Right lobe of liver (tissue), 6 donors: ENCODE measurements around the gene ZNF618. TPM values are rescaled to one million over a fixed set of nuclear protein-coding genes. Genes with fewer than 3 reads are reported as not detected.
A peak's percentile ranks its signal among the peaks of the same experiment; 100 is the strongest.

Source experiments
- ATAC-seq, 4 donors: fragments of 200-7000 bp; cut with Tn5 transposase; one replicate each; pipeline ENCODE4 v1.9.1; 2020; ENCODE audit warnings: mild to moderate bottlenecking in 4 of 4, moderate library complexity in 4 of 4
- DNase-seq, 3 donors: peaks; one replicate each; pipeline ENCODE4 v3.0.0-alpha.2; 2020
- H3K27ac ChIP-seq, 3 donors: fragments of 200-600 bp; one replicate each; pipeline ENCODE4 v1.8.0; 2022
- H3K27me3 ChIP-seq, 2 donors: fragments of 200-600 bp; one replicate each; pipeline ENCODE4 v1.8.0; 2022
- H3K36me3 ChIP-seq, 4 donors: fragments of 200-600 bp; sonication (generic) in 1 of 4; one replicate each; pipeline versions ENCODE4 v1.5.1 to v1.8.0; 2017 to 2022; ENCODE audit warnings: control low read depth in 1 of 4
- H3K4me1 ChIP-seq, 4 donors: fragments of 200-600 bp; sonication (generic) in 1 of 4; one replicate each; pipeline versions ENCODE4 v1.5.1 to v1.8.0; 2017 to 2022; ENCODE audit warnings: control low read depth in 1 of 4
- H3K4me3 ChIP-seq, 3 donors: fragments of 200-600 bp; one replicate each; pipeline ENCODE4 v1.8.0; 2022
- H3K9me3 ChIP-seq, 4 donors: fragments of 200-600 bp; sonication (generic) in 1 of 4; one replicate each; pipeline versions ENCODE4 v1.5.1 to v1.8.0; 2017 to 2022; ENCODE audit warnings: control low read depth in 1 of 4
- POLR2A ChIP-seq: fragments of 450-650 bp; IDR thresholded peaks from one replicate; pipeline ENCODE4 v1.6.1; 2017; ENCODE audit warnings: antibody characterized with exemption, mild to moderate bottlenecking
- WGBS: methylation state at CpG from one replicate; pipeline ENCODE4 v1.1.6; 2018; ENCODE audit warnings: low coverage, low lambda C conversion rate; ENCODE audit not compliant: insufficient coverage; ENCODE audit errors: missing lambda C conversion rate; 5-methylcytosine and 5-hydroxymethylcytosine counted together
- intact Hi-C, 2 donors: fragments of 100-400 bp; cut with DNase I; formaldehyde crosslinking; loops; one replicate each; pipeline versions ENCODE4 v1.11.2 to v1.14.1; 2022
- total RNA-seq, 6 experiments: library from RNA; depleted of rRNA in 2 of 6; stranded (reverse); fragments of >200 nt in 2 of 6; fragmentation: NEBNext Ultra II Directional in 3 of 6; extraction: Animal tissue kit (Norgen Biotek cat#: 25700) in 3 of 6; gene quantifications; one replicate each; pipeline versions ENCODE4 v1.1.0 to v1.2.4, GENCODE V29; 2016 to 2023
- TF ChIP-seq, protein P1 (sequence below), 4 donors: fragments of 200-600 bp in 3 of 4; fragments of 450-650 bp in 1 of 4; IDR thresholded peaks; one replicate each; pipeline versions ENCODE4 v1.5.1 to v1.8.0; 2016 to 2022; ENCODE audit warnings: antibody characterized with exemption in 4 of 4, mild to moderate bottlenecking in 2 of 4
- donor health status: DM: no; HTN: yes; CAD: no.
- donor health status: DM: no; HTN: no; CAD: no.
- donor health status: DM: no; HTN: no; CAD: no.
- donor health status: DM: no; HTN: yes; CAD: no.
- donor health status: DM: no; HTN: yes; CAD: no.

Gene ZNF618
- total RNA-seq, 6 experiments from 2014 or later, result 2.9 to 7.9 (median 6.0) TPM

DNA sequence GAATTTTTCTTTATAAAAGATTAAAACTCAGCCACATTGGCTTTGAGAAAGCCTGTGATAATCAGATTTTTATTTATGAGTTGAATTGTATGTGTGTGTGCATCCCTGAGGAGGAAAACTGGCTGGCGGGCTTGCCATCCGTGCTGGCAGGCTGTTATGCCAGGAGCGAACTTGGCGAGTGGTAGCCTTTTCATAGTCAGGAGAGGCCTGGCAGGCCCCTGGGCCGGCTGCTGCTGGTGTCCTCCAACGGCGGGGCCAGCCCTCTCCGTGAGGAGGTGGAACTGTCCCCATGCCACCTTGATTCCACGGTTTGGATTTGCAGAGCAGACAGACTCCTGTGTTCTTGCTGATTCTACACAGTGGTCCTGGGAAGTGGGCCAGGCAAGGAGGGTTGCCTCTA lies 43.3 kb downstream of the ZNF618 start:
- H3K27ac ChIP-seq, result no peak overlapping the region
- DNase-seq, result no peak
- TF ChIP-seq, protein P1, sequence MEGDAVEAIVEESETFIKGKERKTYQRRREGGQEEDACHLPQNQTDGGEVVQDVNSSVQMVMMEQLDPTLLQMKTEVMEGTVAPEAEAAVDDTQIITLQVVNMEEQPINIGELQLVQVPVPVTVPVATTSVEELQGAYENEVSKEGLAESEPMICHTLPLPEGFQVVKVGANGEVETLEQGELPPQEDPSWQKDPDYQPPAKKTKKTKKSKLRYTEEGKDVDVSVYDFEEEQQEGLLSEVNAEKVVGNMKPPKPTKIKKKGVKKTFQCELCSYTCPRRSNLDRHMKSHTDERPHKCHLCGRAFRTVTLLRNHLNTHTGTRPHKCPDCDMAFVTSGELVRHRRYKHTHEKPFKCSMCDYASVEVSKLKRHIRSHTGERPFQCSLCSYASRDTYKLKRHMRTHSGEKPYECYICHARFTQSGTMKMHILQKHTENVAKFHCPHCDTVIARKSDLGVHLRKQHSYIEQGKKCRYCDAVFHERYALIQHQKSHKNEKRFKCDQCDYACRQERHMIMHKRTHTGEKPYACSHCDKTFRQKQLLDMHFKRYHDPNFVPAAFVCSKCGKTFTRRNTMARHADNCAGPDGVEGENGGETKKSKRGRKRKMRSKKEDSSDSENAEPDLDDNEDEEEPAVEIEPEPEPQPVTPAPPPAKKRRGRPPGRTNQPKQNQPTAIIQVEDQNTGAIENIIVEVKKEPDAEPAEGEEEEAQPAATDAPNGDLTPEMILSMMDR (IDR thresholded peaks at IDR 0.05), result no peak
- TF ChIP-seq POLR2A, result no peak
- no peaks in the 10 kb centered on the region for H3K36me3 ChIP-seq
- peaks cover 0 to 7% (median 0%) of the 10 kb centered on the region in 4 donors for H3K4me1 ChIP-seq
- intact Hi-C loops, result no loop called here
- no peak overlapping the region for H3K4me3 ChIP-seq
- WGBS, result 77% methylated on average over 4 of the region's 9 CpGs
- no peak for ATAC-seq
- no peaks in the 10 kb centered on the region for H3K27me3 ChIP-seq
- H3K9me3 ChIP-seq, result no peaks in the 10 kb centered on the region

DNA sequence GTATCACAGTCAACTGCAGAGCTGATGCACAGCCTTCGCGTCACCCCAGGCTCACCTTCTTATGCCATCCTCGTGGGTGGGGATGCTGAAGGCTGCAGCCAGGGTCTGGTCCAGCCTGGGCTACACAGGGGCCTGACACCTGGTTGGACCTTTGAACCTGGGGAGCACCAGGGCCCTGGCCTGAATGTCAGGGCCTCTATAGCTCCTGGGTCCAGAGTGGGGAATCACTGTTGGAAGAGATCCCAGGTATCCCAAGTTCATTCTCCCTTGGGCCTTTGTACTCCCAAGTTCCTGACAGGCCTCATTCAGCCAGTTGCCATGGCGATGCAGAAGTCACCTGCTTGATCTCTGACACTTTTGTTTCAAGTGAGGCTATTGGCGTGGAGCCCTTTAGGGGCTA lies 43.8 kb downstream of the ZNF618 start:
- WGBS, result 40% methylated on average over 1 of the region's 5 CpGs
- ATAC-seq, result peak; percentile 44 to 80 (median 62)
- intact Hi-C loops, result no loop called here

DNA sequence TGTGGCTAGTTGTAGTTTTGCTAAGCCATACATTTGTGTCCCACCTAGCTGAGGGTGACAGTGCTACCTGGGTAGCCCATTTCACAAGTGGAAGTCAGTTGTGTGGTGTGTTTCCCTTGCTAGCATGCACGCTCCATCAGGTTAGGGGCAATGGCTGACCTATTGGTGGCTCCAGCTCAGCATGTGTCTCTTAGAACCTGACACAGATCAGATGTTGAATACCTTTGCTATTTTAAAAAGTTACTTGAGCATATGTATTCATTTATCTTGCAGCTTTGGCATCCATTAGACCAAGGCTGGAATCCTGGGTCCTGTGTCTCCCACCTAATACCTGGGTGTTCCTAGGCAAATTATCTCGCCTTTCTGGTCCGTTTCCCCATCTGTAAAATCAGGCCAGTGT lies 44.8 kb downstream of the ZNF618 start:
- DNase-seq (no peak), ATAC-seq (no peak)
- Histone ChIP-seq H3K4me3 (no peak overlapping the region), H3K9me3 (no peaks in the 10 kb centered on the region), H3K36me3 (no peaks in the 10 kb centered on the region), H3K27me3 (no peaks in the 10 kb centered on the region), H3K4me1 (peaks cover 0 to 7% (median 0%) of the 10 kb centered on the region in 4 donors), H3K27ac (no peak overlapping the region)
- TF ChIP-seq, protein P1 (IDR thresholded peaks at IDR 0.05), result no peak
- no peak for TF ChIP-seq POLR2A
- WGBS, result 100% methylated on average over 2 of the region's 3 CpGs
- intact Hi-C loops, result no loop called here

More for the DNA sequence above, 43.8 kb downstream of the ZNF618 start:
- no peak overlapping the region for H3K4me3 ChIP-seq
- TF ChIP-seq POLR2A, result no peak
- TF ChIP-seq, protein P1 (IDR thresholded peaks at IDR 0.05), result no peak
- H3K27ac ChIP-seq, result no peak overlapping the region
- DNase-seq, result no peak
- no peaks in the 10 kb centered on the region for H3K36me3 ChIP-seq
- peaks cover 0 to 7% (median 0%) of the 10 kb centered on the region in 4 donors for H3K4me1 ChIP-seq
- H3K9me3 ChIP-seq, result no peaks in the 10 kb centered on the region
- no peaks in the 10 kb centered on the region for H3K27me3 ChIP-seq

DNA sequence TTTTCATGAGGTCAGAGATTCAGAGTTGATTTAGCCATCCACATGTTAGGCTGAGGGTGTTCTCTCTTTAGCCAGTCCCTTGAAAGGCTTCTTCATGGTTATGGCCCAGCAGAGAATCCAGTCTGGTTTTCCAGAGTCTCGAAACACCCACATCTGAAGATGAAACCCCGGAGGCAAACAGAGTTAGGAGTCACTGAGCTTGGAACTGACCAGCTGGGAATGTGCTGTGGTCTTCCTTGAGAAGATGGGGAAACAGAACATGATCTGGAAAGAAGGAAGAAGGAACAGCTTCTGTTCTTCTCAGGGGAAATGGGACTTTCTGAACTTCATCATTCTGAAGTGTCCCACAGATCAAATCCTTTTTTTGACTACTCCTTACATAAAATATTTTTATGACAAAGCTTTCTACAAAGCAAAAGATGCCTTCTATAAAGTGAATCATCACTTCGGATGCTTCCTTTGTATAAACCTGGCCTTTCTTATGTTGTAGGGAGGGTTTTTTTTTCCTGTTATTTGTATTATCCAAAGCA lies 45.4 kb downstream of the ZNF618 start:
- no peak for TF ChIP-seq POLR2A
- TF ChIP-seq, protein P1 (IDR thresholded peaks at IDR 0.05), result no peak
- Histone ChIP-seq H3K36me3 (no peaks in the 10 kb centered on the region), H3K27me3 (no peaks in the 10 kb centered on the region), H3K4me1 (peaks cover 0 to 7% (median 0%) of the 10 kb centered on the region in 4 donors), H3K9me3 (no peaks in the 10 kb centered on the region), H3K4me3 (no peak overlapping the region), H3K27ac (peak overlapping the region in 1 of 3 donors; percentile 60)
- intact Hi-C loops, result no loop called here
- DNase-seq, result no peak
- no peak for ATAC-seq
- WGBS, result 96% methylated on average over 1 of the region's 3 CpGs
